Measurements from ENCODE around the gene CARS2.

CARS2 gene

GRCh38 chr13:110628477-110628793 is 77.5 kb downstream of the CARS2 start:
- no peak for TF ChIP-seq TCF4 (CRISPR knock-in tag; IDR thresholded peaks at IDR 0.05; ENCODE audit: borderline replicate concordance)
- TF ChIP-seq BACH2 (CRISPR knock-in tag; IDR thresholded peaks at IDR 0.05; ENCODE audit: borderline replicate concordance) = no peak
- no peak for TF ChIP-seq POU6F1 (CRISPR knock-in tag; IDR thresholded peaks at IDR 0.05; ENCODE audit: borderline replicate concordance, low read depth)
- no peak for TF ChIP-seq RARB (CRISPR knock-in tag; IDR thresholded peaks at IDR 0.05)
- ATAC-seq = peak; percentile 98

- no peak for TF ChIP-seq POU6F1 (CRISPR knock-in tag; IDR thresholded peaks at IDR 0.05; ENCODE audit: borderline replicate concordance, low read depth)
- TF ChIP-seq ESRRG (CRISPR knock-in tag; IDR thresholded peaks at IDR 0.05) = no peak
- no peak for TF ChIP-seq PATZ1 (CRISPR knock-in tag; IDR thresholded peaks at IDR 0.05; ENCODE audit: borderline replicate concordance)
- TF ChIP-seq ZFP30 (CRISPR knock-in tag; IDR thresholded peaks at IDR 0.05) = no peak
- no peak for TF ChIP-seq ZC3H10 (CRISPR knock-in tag; IDR thresholded peaks at IDR 0.05)
- TF ChIP-seq TCF4 (CRISPR knock-in tag; IDR thresholded peaks at IDR 0.05; ENCODE audit: borderline replicate concordance) = no peak
- no peak for TF ChIP-seq ISL1 (CRISPR knock-in tag; IDR thresholded peaks at IDR 0.05)
- no peak for TF ChIP-seq PPARA (CRISPR knock-in tag; IDR thresholded peaks at IDR 0.05; ENCODE audit: borderline replicate concordance)
- no peak for TF ChIP-seq ZNF8 (CRISPR knock-in tag; IDR thresholded peaks at IDR 0.05)
- TF ChIP-seq ARNTL (CRISPR knock-in tag; IDR thresholded peaks at IDR 0.05; ENCODE audit: borderline replicate concordance, low read depth) = no peak
- no peak for TF ChIP-seq CREB5 (CRISPR knock-in tag; IDR thresholded peaks at IDR 0.05; ENCODE audit: low read depth)
- no peak for TF ChIP-seq TOX (CRISPR knock-in tag; IDR thresholded peaks at IDR 0.05; ENCODE audit: borderline replicate concordance)
- TF ChIP-seq BACH2 (CRISPR knock-in tag; IDR thresholded peaks at IDR 0.05; ENCODE audit: borderline replicate concordance) = no peak
- TF ChIP-seq CSRNP3 (CRISPR knock-in tag; IDR thresholded peaks at IDR 0.05) = no peak
- no peak for TF ChIP-seq OSR1 (CRISPR knock-in tag; IDR thresholded peaks at IDR 0.05)
- TF ChIP-seq CSDC2 (CRISPR knock-in tag; IDR thresholded peaks at IDR 0.05) = no peak; the same call in 1 of the 2 replicates
- no peak for TF ChIP-seq ZFP3 (CRISPR knock-in tag; IDR thresholded peaks at IDR 0.05)
- no peak for TF ChIP-seq SNAI2 (CRISPR knock-in tag; IDR thresholded peaks at IDR 0.05)
- no peak for TF ChIP-seq RARB (CRISPR knock-in tag; IDR thresholded peaks at IDR 0.05)
- ATAC-seq = peak; percentile 61
These were observed 78.0 kb downstream of the CARS2 start for GRCh38 chr13:110627761-110628476.

- no peak for ATAC-seq
- TF ChIP-seq POU6F1 (CRISPR knock-in tag; IDR thresholded peaks at IDR 0.05; ENCODE audit: borderline replicate concordance, low read depth) (no peak), ZNF565 (CRISPR knock-in tag; conservative IDR thresholded peaks at IDR 0.05; ENCODE audit: low read depth) (no peak), GLIS3 (CRISPR knock-in tag; IDR thresholded peaks at IDR 0.05) (no peak), ARNTL (CRISPR knock-in tag; IDR thresholded peaks at IDR 0.05; ENCODE audit: borderline replicate concordance, low read depth) (no peak), CSDC2 (CRISPR knock-in tag; IDR thresholded peaks at IDR 0.05) (no peak), PPARA (CRISPR knock-in tag; IDR thresholded peaks at IDR 0.05; ENCODE audit: borderline replicate concordance) (no peak), OSR1 (CRISPR knock-in tag; IDR thresholded peaks at IDR 0.05) (no peak), TSHZ2 (CRISPR knock-in tag; IDR thresholded peaks at IDR 0.05) (no peak), TCF4 (CRISPR knock-in tag; IDR thresholded peaks at IDR 0.05; ENCODE audit: borderline replicate concordance) (no peak), ZFP30 (CRISPR knock-in tag; IDR thresholded peaks at IDR 0.05) (no peak), BACH2 (CRISPR knock-in tag; IDR thresholded peaks at IDR 0.05; ENCODE audit: borderline replicate concordance) (no peak), RARB (CRISPR knock-in tag; IDR thresholded peaks at IDR 0.05) (no peak), CREB5 (CRISPR knock-in tag; IDR thresholded peaks at IDR 0.05; ENCODE audit: low read depth) (no peak)
These were observed 78.6 kb downstream of the CARS2 start for GRCh38 chr13:110627351-110627750.
